GM18499 (cell line): ENCODE measurements around the gene SBK3.
"Not testable (repeated sequence)": the region's sequence is repeated elsewhere in the genome, so short reads cannot be mapped to it uniquely, and the experiment has no call there.

Experiments
- ATAC-seq: cut with Tn5 transposase; IDR thresholded peaks from one replicate; pipeline ENCODE4 v1.9.1; 2021; ENCODE audit warnings: moderate number of reproducible peaks; ENCODE audit not compliant: insufficient read depth, unreplicated experiment

The SBK3 gene

DNA sequence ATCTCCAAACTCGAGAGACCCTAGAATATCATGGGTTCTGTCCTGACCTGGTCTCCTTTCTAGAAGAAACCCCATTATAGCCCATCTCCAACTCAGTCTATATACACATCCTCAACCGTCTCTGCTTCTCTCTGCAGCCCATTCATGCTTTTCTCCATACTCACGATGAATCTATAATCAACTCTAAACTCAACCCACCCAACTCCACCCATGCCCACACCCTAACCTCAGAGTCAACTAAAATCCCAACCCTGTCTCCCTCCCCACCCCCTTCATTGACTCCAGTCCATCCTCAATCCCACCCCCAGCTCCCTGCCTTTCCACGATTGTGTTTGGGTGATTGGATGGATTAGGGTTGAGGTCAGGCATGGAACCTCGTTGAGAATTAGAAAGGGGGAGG lies 1.8 kb downstream of the SBK3 start:
- no peak for ATAC-seq

- ATAC-seq: no peak
Observed at GRCh38 chr19:55542292-55542855, 3.0 kb downstream of the SBK3 start.

- no peak for ATAC-seq
Observed at GRCh38 chr19:55541091-55541490, 4.3 kb downstream of the SBK3 start.

DNA sequence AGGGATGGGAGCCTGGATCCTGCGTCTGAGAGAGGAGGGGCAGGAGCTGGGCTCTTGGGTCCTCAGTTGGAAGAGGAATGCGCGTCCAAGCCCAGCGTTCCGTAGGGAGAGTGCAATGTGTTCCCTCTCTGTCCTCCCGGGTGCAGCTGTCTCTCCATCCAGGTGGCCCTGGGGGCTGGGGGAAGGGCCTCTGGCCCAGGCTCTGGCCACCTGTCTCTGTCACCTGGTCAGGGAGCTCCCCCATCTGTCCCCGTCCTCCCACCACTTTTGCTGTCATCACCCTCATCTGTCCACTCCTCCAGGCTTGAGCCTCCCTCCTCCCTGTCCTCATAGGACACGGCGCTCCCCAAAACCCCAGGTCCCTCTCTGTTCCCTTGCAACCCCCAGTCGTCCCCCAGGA lies 4.7 kb downstream of the SBK3 start:
- no peak for ATAC-seq

GRCh38 chr19:55539090-55539984 lies 6.0 kb downstream of the SBK3 start:
- no peak for ATAC-seq

GRCh38 chr19:55538132-55538531 lies 7.2 kb downstream of the SBK3 start:
- ATAC-seq: no peak

GRCh38 chr19:55537741-55538111 lies 7.6 kb downstream of the SBK3 start:
- no peak for ATAC-seq

- ATAC-seq: no peak
Observed at GRCh38 chr19:55536951-55537740, 8.2 kb downstream of the SBK3 start, which contains the start of gene SBK2. Gene SBK2, minus strand, starts transcription at chr19:55537133. Its CDS starts 839 bp downstream, at chr19:55536294.

DNA sequence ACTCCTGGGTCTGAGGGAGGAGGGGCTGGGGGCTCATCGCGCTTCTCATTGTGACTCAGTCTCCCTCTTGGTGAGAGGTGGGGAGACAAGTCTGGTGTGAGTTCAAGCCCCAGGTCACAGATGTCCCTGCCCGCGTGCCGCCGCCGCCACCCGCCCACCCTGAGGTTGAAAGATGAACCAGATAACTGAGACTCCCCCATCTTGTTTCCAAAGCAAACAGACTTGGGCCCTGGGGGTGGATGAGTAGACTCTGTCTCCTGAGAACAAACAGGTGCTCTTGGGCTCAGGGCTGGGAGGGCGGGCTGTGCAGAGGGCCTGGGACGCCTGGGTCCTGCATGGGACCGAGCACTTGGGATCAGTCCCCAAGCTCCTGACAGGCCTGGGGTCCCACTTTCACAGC lies 9.0 kb downstream of the SBK3 start:
- ATAC-seq: no peak

DNA sequence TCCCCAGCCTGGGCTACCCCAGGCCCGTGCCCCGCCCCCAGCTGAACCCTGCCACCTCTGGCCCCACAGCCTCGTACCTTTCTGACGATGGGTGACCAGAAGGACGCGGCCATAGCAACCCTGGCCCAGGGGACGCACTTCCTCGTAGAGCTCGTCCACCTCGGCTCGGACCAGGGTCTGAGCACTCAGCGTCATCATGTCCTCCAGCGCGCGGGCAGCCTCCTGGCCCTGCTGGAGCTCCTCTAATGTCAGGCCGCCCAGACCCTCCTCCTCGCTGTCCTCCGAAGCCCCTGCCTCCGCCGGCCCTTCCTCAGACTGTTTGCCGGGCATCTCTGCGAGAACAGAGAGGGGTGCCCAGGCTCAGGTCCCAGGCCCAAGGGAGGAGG lies 9.4 kb downstream of the SBK3 start:
- ATAC-seq: no peak

- no peak for ATAC-seq
Observed at GRCh38 chr19:55535173-55535964, 10.0 kb downstream of the SBK3 start.

DNA sequence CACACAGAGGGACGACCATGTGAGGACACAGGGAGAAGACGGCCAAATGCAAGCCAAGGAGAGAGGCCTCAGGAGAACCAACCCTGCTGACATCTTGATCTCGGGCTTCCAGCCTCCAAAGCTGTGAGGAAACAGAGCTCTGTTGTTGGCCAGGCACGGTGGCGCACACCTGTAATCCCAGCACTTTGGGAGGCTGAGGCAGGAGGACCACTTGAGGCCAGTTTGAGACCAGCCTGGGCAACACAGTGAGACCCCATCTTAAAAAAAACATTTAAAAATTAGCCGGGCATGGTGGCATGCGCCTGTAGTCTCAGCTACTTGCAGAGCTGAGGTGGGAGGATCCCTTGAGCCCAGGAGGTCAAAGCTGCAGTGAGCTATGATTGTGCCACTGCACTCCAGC lies 11.1 kb downstream of the SBK3 start:
- ATAC-seq: not testable (repeated sequence)

GRCh38 chr19:55530996-55531395 lies 14.3 kb downstream of the SBK3 start:
- ATAC-seq: no peak

DNA sequence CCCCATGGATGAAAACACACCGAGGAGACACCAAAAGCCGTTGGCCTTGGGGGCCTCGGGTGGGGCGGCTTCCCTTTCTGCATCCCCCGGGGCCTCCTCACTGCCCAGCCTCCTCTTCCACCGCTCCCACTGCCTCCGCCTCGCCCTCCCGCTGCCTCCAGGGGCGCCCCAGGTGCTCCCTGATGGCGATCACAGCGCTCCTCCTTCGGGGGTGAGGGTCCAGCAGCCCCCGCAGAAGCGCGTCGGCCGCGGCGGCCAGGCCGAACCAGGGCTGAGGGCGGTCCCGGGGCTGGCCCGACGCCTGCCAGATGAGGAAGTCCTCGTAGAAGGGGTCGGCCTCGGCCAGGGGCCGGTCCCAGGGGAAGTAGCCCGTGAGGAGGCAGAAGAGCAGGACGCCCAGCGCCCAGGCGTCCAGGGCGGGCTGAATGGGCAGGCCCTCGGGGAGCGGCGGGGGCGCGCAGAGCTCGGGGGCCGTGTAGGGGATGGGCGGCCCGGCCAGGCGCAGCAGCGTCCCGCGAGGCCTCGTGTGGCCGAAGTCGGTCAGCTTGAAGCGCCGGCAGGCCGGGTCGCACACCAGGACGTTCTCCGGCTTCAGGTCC lies 15.6 kb downstream of the SBK3 start:
- no peak for ATAC-seq

- no peak for ATAC-seq
Observed at GRCh38 chr19:55528030-55528803, 17.1 kb downstream of the SBK3 start.

GRCh38 chr19:55527197-55528029 lies 17.9 kb downstream of the SBK3 start:
- no peak for ATAC-seq

- ATAC-seq: no peak
Observed at GRCh38 chr19:55526216-55527196, 18.8 kb downstream of the SBK3 start.
